Astrocyte (in vitro differentiated cells and primary cell): Measurements from ENCODE around the gene KLB. TPM values are rescaled to one million over a fixed set of nuclear protein-coding genes. Genes with fewer than 3 reads are reported as not detected.
"Not testable (repeated sequence)": the region's sequence is repeated elsewhere in the genome, so short reads cannot be mapped to it uniquely, and the experiment has no call there.

Experiments
- DNase-seq: peaks from one replicate; pipeline ENCODE4 v3.0.0-alpha.2; 2010; ENCODE audit warnings: low read depth
- FAIRE-seq: peaks from 2 replicates; lab custom pipeline; 2011; peaks lifted over from hg19 to GRCh38; lab: Jason Lieb, UNC
- H2AFZ ChIP-seq: 2 replicates; pipeline ENCODE4 v1.6.0; 2012; ENCODE audit warnings: low read depth, low read length, inconsistent platforms
- H3K27ac ChIP-seq: 2 replicates; pipeline ENCODE4 v1.5.1; 2011; ENCODE audit warnings: low read depth, low read length, inconsistent platforms
- H3K27me3 ChIP-seq: 2 replicates; pipeline ENCODE4 v1.6.0; 2011; ENCODE audit warnings: low read length, inconsistent platforms; ENCODE audit not compliant: insufficient read depth
- H3K36me3 ChIP-seq: 2 replicates; pipeline ENCODE4 v1.5.1; 2011; ENCODE audit warnings: low read length, inconsistent platforms; ENCODE audit not compliant: insufficient read depth
- H3K4me1 ChIP-seq: 2 replicates; pipeline ENCODE4 v1.5.1; 2011; ENCODE audit warnings: low read length, inconsistent platforms; ENCODE audit not compliant: insufficient read depth
- H3K4me2 ChIP-seq: 2 replicates; pipeline ENCODE4 v1.6.0; 2012; ENCODE audit warnings: low read length, inconsistent platforms
- H3K4me3 ChIP-seq: 2 replicates; pipeline ENCODE4 v1.5.1; 2011; ENCODE audit warnings: low read depth, mild to moderate bottlenecking, low read length, inconsistent platforms; ENCODE audit not compliant: insufficient read depth
- H3K79me2 ChIP-seq: 2 replicates; pipeline ENCODE4 v1.6.0; 2012; ENCODE audit warnings: mild to moderate bottlenecking, low read length, inconsistent platforms; ENCODE audit not compliant: insufficient read depth
- H3K9ac ChIP-seq: 2 replicates; pipeline ENCODE4 v1.6.0; 2012; ENCODE audit warnings: mild to moderate bottlenecking, low read length, inconsistent platforms
- H3K9me3 ChIP-seq: 2 replicates; pipeline ENCODE4 v1.5.1; 2012; ENCODE audit warnings: low read depth, mild to moderate bottlenecking, low read length, inconsistent platforms; ENCODE audit not compliant: insufficient read depth
- H4K20me1 ChIP-seq: 2 replicates; pipeline ENCODE4 v1.6.0; 2012; ENCODE audit warnings: low read length, inconsistent platforms; ENCODE audit not compliant: insufficient read depth
- H3K27ac Mint-ChIP-seq: one replicate; pipeline ENCODE4 v1.8.0; 2021; ENCODE audit warnings: mild to moderate bottlenecking, mixed read lengths; ENCODE audit not compliant: unreplicated experiment
- H3K27me3 Mint-ChIP-seq: one replicate; pipeline ENCODE4 v1.8.0; 2021; ENCODE audit warnings: low read depth, mixed read lengths; ENCODE audit not compliant: unreplicated experiment
- H3K36me3 Mint-ChIP-seq: one replicate; pipeline ENCODE4 v1.8.0; 2021; ENCODE audit warnings: low read depth, mixed read lengths; ENCODE audit not compliant: unreplicated experiment
- H3K4me1 Mint-ChIP-seq: one replicate; pipeline ENCODE4 v1.8.0; 2021; ENCODE audit warnings: low read depth, mixed read lengths; ENCODE audit not compliant: unreplicated experiment
- H3K4me3 Mint-ChIP-seq: one replicate; pipeline ENCODE4 v1.8.0; 2021; ENCODE audit warnings: mild to moderate bottlenecking, moderate library complexity, mixed read lengths; ENCODE audit not compliant: unreplicated experiment
- H3K9me3 Mint-ChIP-seq: one replicate; pipeline ENCODE4 v1.8.0; 2021; ENCODE audit warnings: mild to moderate bottlenecking, mixed read lengths; ENCODE audit not compliant: unreplicated experiment
- CTCF ChIP-seq: IDR thresholded peaks from 2 replicates; pipeline ENCODE4 v1.5.1; 2011; ENCODE audit warnings: low read depth, mild to moderate bottlenecking, inconsistent platforms, low read length, moderate library complexity; ENCODE audit not compliant: insufficient read depth
- EZH2 ChIP-seq: IDR thresholded peaks from 2 replicates; pipeline ENCODE4 v1.6.1; 2012; ENCODE audit warnings: mild to moderate bottlenecking, low read length, inconsistent platforms; ENCODE audit not compliant: insufficient read depth
- total RNA-seq: library from RNA; stranded (reverse); gene quantifications from 2 replicates; pipeline ENCODE4 v1.2.1, GENCODE V29; 2021

Gene KLB
- total RNA-seq, 1 donor from 2014 or later = not detected

- Mint-ChIP-seq H3K27me3 (peaks cover 4% of the 10 kb centered on the region), H3K9me3 (no peaks in the 10 kb centered on the region), H3K36me3 (no peaks in the 10 kb centered on the region), H3K27ac (no peak overlapping the region), H3K4me3 (no peak overlapping the region), H3K4me1 (no peaks in the 10 kb centered on the region)
- Histone ChIP-seq H3K4me2 (no peak overlapping the region), H3K79me2 (no peaks in the 10 kb centered on the region), H3K27me3 (no peaks in the 10 kb centered on the region), H4K20me1 (no peaks in the 10 kb centered on the region), H3K4me3 (no peak overlapping the region), H3K9ac (no peak overlapping the region), H3K27ac (no peak overlapping the region), H2AFZ (peak overlapping the region; percentile 18), H3K36me3 (no peaks in the 10 kb centered on the region), H3K9me3 (no peaks in the 10 kb centered on the region), H3K4me1 (no peaks in the 10 kb centered on the region)
- TF ChIP-seq EZH2 (no peak), CTCF (peak; percentile 7)
- DNase-seq (no peak), FAIRE-seq (no peak)
Observed at GRCh38 chr4:39410415-39410814, 3.7 kb downstream of the KLB start.

GRCh38 chr4:39411561-39411960 lies 4.8 kb downstream of the KLB start:
- H3K27ac ChIP-seq, H3K4me1 Mint-ChIP-seq, H3K27me3 ChIP-seq, H4K20me1 ChIP-seq, H3K4me2 ChIP-seq, H3K36me3 Mint-ChIP-seq, H3K9me3 Mint-ChIP-seq, H3K79me2 ChIP-seq, H3K4me3 ChIP-seq, H3K27ac Mint-ChIP-seq, FAIRE-seq, H3K4me3 Mint-ChIP-seq, H3K27me3 Mint-ChIP-seq, H3K4me1 ChIP-seq, H3K36me3 ChIP-seq, H3K9me3 ChIP-seq, H2AFZ ChIP-seq, DNase-seq, H3K9ac ChIP-seq: not testable (repeated sequence)

GRCh38 chr4:39415678-39416283 lies 9.1 kb downstream of the KLB start:
- no peak overlapping the region for H3K4me2 ChIP-seq
- H3K4me1 Mint-ChIP-seq = no peaks in the 10 kb centered on the region
- TF ChIP-seq CTCF (no peak), EZH2 (no peak)
- no peak overlapping the region for H3K9ac ChIP-seq
- no peaks in the 10 kb centered on the region for H3K4me1 ChIP-seq
- no peak overlapping the region for H3K27ac Mint-ChIP-seq
- H2AFZ ChIP-seq = no peak overlapping the region
- no peak overlapping the region for H3K4me3 Mint-ChIP-seq
- H3K36me3 ChIP-seq = no peaks in the 10 kb centered on the region
- H3K36me3 Mint-ChIP-seq = no peaks in the 10 kb centered on the region
- no peak for DNase-seq
- H4K20me1 ChIP-seq = no peaks in the 10 kb centered on the region
- H3K27me3 Mint-ChIP-seq = no peaks in the 10 kb centered on the region
- no peaks in the 10 kb centered on the region for H3K79me2 ChIP-seq
- no peaks in the 10 kb centered on the region for H3K9me3 ChIP-seq
- H3K27ac ChIP-seq = no peak overlapping the region
- no peaks in the 10 kb centered on the region for H3K9me3 Mint-ChIP-seq
- no peaks in the 10 kb centered on the region for H3K27me3 ChIP-seq
- FAIRE-seq = no peak
- no peak overlapping the region for H3K4me3 ChIP-seq
